Small intestine (tissue), 7 donors: ENCODE results near the gene DYNLRB2. TPM values are rescaled to one million over a fixed set of nuclear protein-coding genes. Genes with fewer than 3 reads are reported as not detected.
A peak's percentile ranks its signal among the peaks of the same experiment; 100 is the strongest.

Experiments used
- DNase-seq, 2 donors: peaks; one replicate each; pipeline versions ENCODE4 v3.0.0 to v3.0.0-alpha.2; 2013
- FAIRE-seq: peaks from 2 replicates; lab custom pipeline; 2012; peaks lifted over from hg19 to GRCh38; lab: Jason Lieb, UNC
- H3K27ac ChIP-seq, 3 donors: one replicate each; pipeline ENCODE4 v1.5.1; 2013; ENCODE audit warnings: low read length in 2 of 3, mild to moderate bottlenecking in 2 of 3, control low read depth in 1 of 3, inconsistent platforms in 1 of 3, low read depth in 1 of 3, moderate library complexity in 1 of 3
- H3K27me3 ChIP-seq, 3 donors: one replicate each; pipeline ENCODE4 v1.6.1; 2013; ENCODE audit warnings: low read length in 3 of 3, inconsistent platforms in 1 of 3; ENCODE audit not compliant: control insufficient read depth in 3 of 3, insufficient read depth in 3 of 3
- H3K36me3 ChIP-seq, 3 donors: one replicate each; pipeline ENCODE4 v1.6.1; 2013; ENCODE audit warnings: low read length in 3 of 3, inconsistent platforms in 1 of 3, low read depth in 1 of 3, mild to moderate bottlenecking in 1 of 3, moderate library complexity in 1 of 3; ENCODE audit not compliant: control insufficient read depth in 3 of 3, insufficient read depth in 2 of 3
- H3K4me1 ChIP-seq, 3 donors: one replicate each; pipeline ENCODE4 v1.6.1; 2013; ENCODE audit warnings: low read length in 2 of 3, inconsistent platforms in 1 of 3, low read depth in 1 of 3, mild to moderate bottlenecking in 1 of 3, moderate library complexity in 1 of 3; ENCODE audit not compliant: control insufficient read depth in 3 of 3, insufficient read depth in 2 of 3
- H3K4me3 ChIP-seq, 3 donors: one replicate each; pipeline ENCODE4 v1.5.1; 2013; ENCODE audit warnings: low read length in 3 of 3, control low read depth in 1 of 3, inconsistent platforms in 1 of 3, low read depth in 1 of 3, mild to moderate bottlenecking in 1 of 3, moderate library complexity in 1 of 3
- H3K9me3 ChIP-seq, 2 donors: one replicate each; pipeline ENCODE4 v1.6.1; 2013; ENCODE audit warnings: low read depth in 1 of 2, low read length in 1 of 2; ENCODE audit not compliant: control insufficient read depth in 2 of 2, insufficient read depth in 1 of 2
- WGBS, 3 donors: extraction: QIAGEN DNeasy Blood & Tissue Kit; methylation state at CpG; one replicate each; pipeline ENCODE4 v1.1.7; 2013; 5-methylcytosine and 5-hydroxymethylcytosine counted together
- polyA plus RNA-seq, 4 donors: library from polyadenylated mRNA; stranded (reverse) in 3 of 4; unstranded in 1 of 4; fragments of 200-250 nt in 3 of 4; fragments of 120-200 nt in 1 of 4; gene quantifications; one replicate each; pipeline versions ENCODE4 v1.2.1 to v1.2.3, GENCODE V29; 2013
- donor health status: healthy with polysubstance abuse.
- donor health status: control.
- donor health status: control.
- donor health status: Bipolar disorder and iron deficiency.
- donor health status: healthy.

Gene DYNLRB2
- polyA plus RNA-seq, 4 donors, result 0.75 to 1.1 TPM; not detected in 2

GRCh38 chr16:80559369-80559768, 18.6 kb downstream of the DYNLRB2 start:
- Histone ChIP-seq H3K9me3 (no peaks in the 10 kb centered on the region), H3K27me3 (peaks cover 0 to 2% (median 0%) of the 10 kb centered on the region in 3 donors), H3K27ac (no peak overlapping the region), H3K36me3 (no peaks in the 10 kb centered on the region), H3K4me3 (no peak overlapping the region), H3K4me1 (peaks cover 0 to 8% (median 3%) of the 10 kb centered on the region in 3 donors)
- FAIRE-seq (no peak), DNase-seq (no peak)
- 45 to 75% (median 73%) methylated on average over 4 of the region's 4 CpGs for WGBS, 3 donors

GRCh38 chr16:80563066-80563465, 22.3 kb downstream of the DYNLRB2 start:
- no peak for DNase-seq
- 69 to 93% (median 87%) methylated on average over 3 of the region's 3 CpGs for WGBS, 3 donors
- Histone ChIP-seq H3K36me3 (no peaks in the 10 kb centered on the region), H3K4me3 (no peak overlapping the region), H3K9me3 (no peaks in the 10 kb centered on the region), H3K4me1 (peaks cover 0 to 8% (median 3%) of the 10 kb centered on the region in 3 donors), H3K27me3 (peaks cover 0 to 2% (median 0%) of the 10 kb centered on the region in 3 donors), H3K27ac (no peak overlapping the region)
- no peak for FAIRE-seq

GRCh38 chr16:80564394-80564793, 23.6 kb downstream of the DYNLRB2 start:
- DNase-seq (no peak), FAIRE-seq (no peak)
- peaks cover 0 to 16% (median 3%) of the 10 kb centered on the region in 3 donors for H3K4me1 ChIP-seq
- H3K9me3 ChIP-seq, result no peaks in the 10 kb centered on the region
- H3K27ac ChIP-seq, result no peak overlapping the region
- no peak overlapping the region for H3K4me3 ChIP-seq
- H3K27me3 ChIP-seq, result peaks cover 0 to 2% (median 0%) of the 10 kb centered on the region in 3 donors
- 37 to 45% (median 41%) methylated on average over 7 of the region's 7 CpGs for WGBS, 3 donors
- no peaks in the 10 kb centered on the region for H3K36me3 ChIP-seq

- 10 to 43% (median 29%) methylated on average over 9 of the region's 9 CpGs for WGBS, 3 donors
- Histone ChIP-seq H3K36me3 (no peaks in the 10 kb centered on the region), H3K27me3 (no peaks in the 10 kb centered on the region), H3K27ac (peak overlapping the region in 1 of 3 donors; percentile 65), H3K4me1 (peaks cover 0 to 17% (median 8%) of the 10 kb centered on the region in 3 donors), H3K9me3 (peaks cover 0 to 7% of the 10 kb centered on the region in 2 donors), H3K4me3 (no peak overlapping the region)
- DNase-seq (peak; percentile 60 to 72), FAIRE-seq (no peak)
Observed at GRCh38 chr16:80569440-80570105, 28.8 kb downstream of the DYNLRB2 start.

GRCh38 chr16:80570106-80570478, 29.3 kb downstream of the DYNLRB2 start:
- peaks cover 0 to 17% (median 8%) of the 10 kb centered on the region in 3 donors for H3K4me1 ChIP-seq
- no peak overlapping the region for H3K4me3 ChIP-seq
- FAIRE-seq (no peak), DNase-seq (peak; percentile 31 to 56)
- no peaks in the 10 kb centered on the region for H3K27me3 ChIP-seq
- H3K27ac ChIP-seq, result peak overlapping the region in 1 of 3 donors; percentile 65
- H3K9me3 ChIP-seq, result peaks cover 0 to 7% of the 10 kb centered on the region in 2 donors
- 3 to 23% (median 12%) methylated on average over 6 of the region's 6 CpGs for WGBS, 3 donors
- H3K36me3 ChIP-seq, result no peaks in the 10 kb centered on the region

GRCh38 chr16:80573700-80574120, 32.9 kb downstream of the DYNLRB2 start:
- no peak overlapping the region for H3K27ac ChIP-seq
- H3K4me1 ChIP-seq, result peaks cover 0 to 28% (median 11%) of the 10 kb centered on the region in 3 donors
- H3K9me3 ChIP-seq, result peaks cover 0 to 7% of the 10 kb centered on the region in 2 donors
- H3K27me3 ChIP-seq, result no peaks in the 10 kb centered on the region
- H3K36me3 ChIP-seq, result no peaks in the 10 kb centered on the region
- DNase-seq, result no peak
- no peak overlapping the region for H3K4me3 ChIP-seq
- FAIRE-seq, result no peak
- 73 to 90% (median 89%) methylated on average over 6 of the region's 6 CpGs for WGBS, 3 donors

- H3K4me3 ChIP-seq, result no peak overlapping the region
- no peak overlapping the region for H3K27ac ChIP-seq
- H3K4me1 ChIP-seq, result peaks cover 0 to 13% (median 4%) of the 10 kb centered on the region in 3 donors
- peaks cover 0 to 5% of the 10 kb centered on the region in 2 donors for H3K9me3 ChIP-seq
- WGBS, 3 donors, result 93 to 100% (median 96%) methylated on average over 1 of the region's 1 CpG
- H3K36me3 ChIP-seq, result no peaks in the 10 kb centered on the region
- no peaks in the 10 kb centered on the region for H3K27me3 ChIP-seq
- no peak for FAIRE-seq
- DNase-seq, result no peak
Observed at GRCh38 chr16:80576343-80576912, 35.6 kb downstream of the DYNLRB2 start.

- DNase-seq, result peak; percentile 84 to 85
- no peak for FAIRE-seq
Observed at GRCh38 chr16:80577485-80578280, 36.9 kb downstream of the DYNLRB2 start.

More at GRCh38 chr16:80577485-80578280, 36.9 kb downstream of the DYNLRB2 start:
- no peaks in the 10 kb centered on the region for H3K36me3 ChIP-seq
- 35 to 69% (median 43%) methylated on average over 11 of the region's 11 CpGs for WGBS, 3 donors
- no peak overlapping the region for H3K4me3 ChIP-seq
- H3K27ac ChIP-seq, result no peak overlapping the region
- H3K4me1 ChIP-seq, result peaks cover 0 to 13% (median 4%) of the 10 kb centered on the region in 3 donors
- H3K27me3 ChIP-seq, result no peaks in the 10 kb centered on the region
- H3K9me3 ChIP-seq, result no peaks in the 10 kb centered on the region
